G401.6 (cell line): Measurements from ENCODE around the gene GADL1.

Source experiments
- FAIRE-seq: peaks from 2 replicates; lab custom pipeline; 2012; peaks lifted over from hg19 to GRCh38; lab: Jason Lieb, UNC

Gene GADL1

GRCh38 chr3:30754426-30754825 lies 140.0 kb downstream of the GADL1 start:
- no peak for FAIRE-seq

GRCh38 chr3:30753766-30754165 lies 140.7 kb downstream of the GADL1 start:
- no peak for FAIRE-seq

GRCh38 chr3:30752970-30753369 lies 141.5 kb downstream of the GADL1 start:
- FAIRE-seq, result no peak

- FAIRE-seq, result no peak
These were observed 142.0 kb downstream of the GADL1 start for GRCh38 chr3:30752491-30752890.

GRCh38 chr3:30751610-30752299 lies 142.7 kb downstream of the GADL1 start:
- FAIRE-seq, result no peak

- no peak for FAIRE-seq
These were observed 143.5 kb downstream of the GADL1 start for GRCh38 chr3:30750967-30751366.

GRCh38 chr3:30749230-30749629 lies 145.2 kb downstream of the GADL1 start:
- FAIRE-seq, result no peak

GRCh38 chr3:30747771-30748281 lies 146.6 kb downstream of the GADL1 start:
- no peak for FAIRE-seq

GRCh38 chr3:30743641-30744317 lies 150.7 kb downstream of the GADL1 start:
- FAIRE-seq, result no peak

GRCh38 chr3:30742796-30743619 lies 151.5 kb downstream of the GADL1 start:
- no peak for FAIRE-seq

- FAIRE-seq, result no peak
These were observed 152.6 kb downstream of the GADL1 start for GRCh38 chr3:30741889-30742288.

GRCh38 chr3:30738605-30739004 lies 155.9 kb downstream of the GADL1 start:
- FAIRE-seq, result no peak

GRCh38 chr3:30737743-30738499 lies 156.5 kb downstream of the GADL1 start:
- FAIRE-seq, result no peak

GRCh38 chr3:30733696-30734095 lies 160.8 kb downstream of the GADL1 start:
- no peak for FAIRE-seq

GRCh38 chr3:30733209-30733608 lies 161.3 kb downstream of the GADL1 start:
- no peak for FAIRE-seq

GRCh38 chr3:30730967-30731366 lies 163.5 kb downstream of the GADL1 start:
- no peak for FAIRE-seq

- no peak for FAIRE-seq
These were observed 164.5 kb downstream of the GADL1 start for GRCh38 chr3:30729936-30730335.

GRCh38 chr3:30729512-30729911 lies 164.9 kb downstream of the GADL1 start:
- FAIRE-seq, result no peak

- no peak for FAIRE-seq
These were observed 166.3 kb downstream of the GADL1 start for GRCh38 chr3:30728143-30728542.

- no peak for FAIRE-seq
These were observed 169.6 kb downstream of the GADL1 start for GRCh38 chr3:30724863-30725262.

GRCh38 chr3:30723211-30723610 lies 171.2 kb downstream of the GADL1 start:
- FAIRE-seq, result no peak

GRCh38 chr3:30721314-30721634 lies 173.2 kb downstream of the GADL1 start:
- no peak for FAIRE-seq
